PC-3 (cell line): ENCODE data around the gene SUMO3. TPM values are rescaled to one million over a fixed set of nuclear protein-coding genes. Genes with fewer than 3 reads are reported as not detected.

Experiments used
- ATAC-seq: fragments of 200-7000 bp; cut with Tn5 transposase; 2 replicates; pipeline ENCODE4 v1.9.1; 2020; ENCODE audit warnings: mild to moderate bottlenecking, moderate library complexity
- BruUV-seq: library from RNA; stranded (reverse); fragments of 400-500 nt; replicated peaks from 2 replicates; lab custom pipeline; 2021; lab: Mats Ljungman, UMichigan
- CTCF ChIA-PET: fragments of 300-600 bp; sonication (Branson Sonifier 250); formaldehyde crosslinking; loops from one replicate; lab custom pipeline; 2022; ENCODE audit warnings: antibody characterized with exemption; lab: Charles Lee
- POLR2A ChIA-PET: fragments of 300-600 bp; sonication (Branson Sonifier 250); formaldehyde crosslinking; loops from one replicate; lab custom pipeline; 2022; ENCODE audit warnings: antibody characterized with exemption; ENCODE audit not compliant: unreplicated experiment; lab: Charles Lee
- DNase-seq: peaks from one replicate; pipeline ENCODE4 v3.0.0-alpha.2; 2015
- H2AFZ ChIP-seq: fragments of 300-600 bp; sonication (generic); 2 replicates; pipeline ENCODE4 v1.6.0; 2016; ENCODE audit warnings: antibody characterized with exemption, low read length
- H3F3A ChIP-seq: fragments of 300-600 bp; sonication (generic); one replicate; pipeline ENCODE4 v1.6.0; 2017; ENCODE audit warnings: antibody characterized with exemption, low read length, control low read depth, mild to moderate bottlenecking; ENCODE audit not compliant: unreplicated experiment
- H3K27ac ChIP-seq: fragments of 300-600 bp; sonication (generic); 2 replicates; pipeline ENCODE4 v1.5.1; 2016; ENCODE audit warnings: mild to moderate bottlenecking, low read length
- H3K27me3 ChIP-seq: fragments of 300-600 bp; sonication (generic); 2 replicates; pipeline ENCODE4 v1.6.1; 2016; ENCODE audit warnings: low read length, mixed read lengths
- H3K36me3 ChIP-seq: fragments of 300-600 bp; sonication (generic); 2 replicates; pipeline ENCODE4 v1.6.1; 2016; ENCODE audit warnings: low read depth, mixed run types, low read length, mixed read lengths
- H3K4me1 ChIP-seq: fragments of 300-600 bp; sonication (generic); 2 replicates; pipeline ENCODE4 v1.5.1; 2016; ENCODE audit warnings: low read length; ENCODE audit not compliant: insufficient read depth
- H3K4me2 ChIP-seq: fragments of 300-600 bp; sonication (generic); 2 replicates; pipeline ENCODE4 v1.6.0; 2016; ENCODE audit warnings: low read length
- H3K4me3 ChIP-seq: fragments of 300-600 bp; sonication (generic); 2 replicates; pipeline ENCODE4 v1.5.1; 2016; ENCODE audit warnings: mild to moderate bottlenecking, low read length, mixed read lengths
- H3K79me2 ChIP-seq: fragments of 300-600 bp; sonication (generic); 2 replicates; pipeline ENCODE4 v1.6.1; 2017; ENCODE audit warnings: low read length, mixed read lengths
- H3K9ac ChIP-seq: fragments of 300-600 bp; sonication (generic); 2 replicates; pipeline ENCODE4 v1.6.0; 2016; ENCODE audit warnings: mild to moderate bottlenecking, low read length
- H3K9me2 ChIP-seq: fragments of 300-600 bp; sonication (generic); replicated peaks from 2 replicates; pipeline ENCODE4 v1.6.1; 2016; ENCODE audit warnings: mixed run types, low read length, mixed read lengths
- H3K9me3 ChIP-seq: fragments of 300-600 bp; sonication (generic); 2 replicates; pipeline ENCODE4 v1.6.1; 2016; ENCODE audit warnings: low read length, mixed read lengths
- H4K20me1 ChIP-seq: fragments of 300-600 bp; sonication (generic); 2 replicates; pipeline ENCODE4 v1.6.1; 2016; ENCODE audit warnings: low read length, mixed read lengths
- EZH2 ChIP-seq: fragments of 300-600 bp; sonication (generic); IDR thresholded peaks from one replicate; pipeline ENCODE4 v1.6.1; 2017; ENCODE audit warnings: antibody characterized with exemption, mild to moderate bottlenecking, low read length; ENCODE audit not compliant: unreplicated experiment
- EZH2phosphoT487 ChIP-seq: fragments of 300-600 bp; sonication (generic); IDR thresholded peaks from 2 replicates; pipeline ENCODE4 v1.6.1; 2018; ENCODE audit warnings: mild to moderate bottlenecking, antibody characterized with exemption, low read length, borderline replicate concordance
- intact Hi-C: fragments of 100-400 bp; cut with micrococcal nuclease; formaldehyde crosslinking; loops from 2 replicates; pipeline ENCODE4 v1.9.0; 2023
- total RNA-seq: library from RNA; depleted of rRNA; stranded (reverse); fragments of >200 nt; gene quantifications from 2 replicates; pipeline ENCODE4 v1.2.3, GENCODE V29; 2014
- TF ChIP-seq, protein P1 (sequence below): fragments of 300-600 bp; sonication (generic); conservative IDR thresholded peaks from 2 replicates; pipeline ENCODE4 v1.5.1; 2017; ENCODE audit warnings: antibody characterized with exemption, low read depth, mild to moderate bottlenecking, low read length

Gene SUMO3
- total RNA-seq, 1 experiment from 2014 or later: 242 TPM

DNA sequence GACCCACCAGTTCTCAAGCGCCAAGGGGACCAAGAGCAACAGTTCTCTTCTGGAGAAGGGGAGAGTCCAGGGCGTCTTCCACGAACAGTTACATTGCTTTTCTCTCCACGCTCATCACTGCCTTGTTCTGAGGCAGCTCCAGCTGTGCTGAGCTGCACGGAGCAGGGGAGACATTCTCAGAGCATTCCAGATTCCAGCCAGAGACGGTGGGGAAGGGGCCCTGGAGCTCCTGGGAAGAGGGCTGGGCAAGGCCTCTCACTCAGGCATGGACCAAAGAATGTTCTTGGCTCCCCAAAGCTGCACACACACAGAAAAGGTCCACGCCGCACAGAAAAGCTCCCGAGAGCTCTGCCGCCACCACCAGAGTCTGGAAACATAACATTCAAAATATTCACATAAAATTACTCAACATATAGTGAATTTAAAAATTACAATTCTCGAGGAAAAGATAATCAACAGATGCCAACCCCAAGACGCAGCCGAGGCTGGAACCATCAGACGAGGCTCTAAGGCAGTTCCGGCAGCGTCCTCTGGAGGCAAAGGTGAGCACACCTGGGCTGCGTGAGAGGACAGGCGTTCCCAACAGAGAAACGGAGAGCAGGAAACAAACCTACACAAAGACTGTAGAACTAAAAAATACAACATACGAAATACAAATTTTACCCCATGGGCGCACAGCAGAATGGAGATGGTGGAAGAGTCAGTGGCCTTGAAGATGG lies 56.7 kb downstream of the SUMO3 start:
- Histone ChIP-seq H3F3A (peaks cover 6% of the 10 kb centered on the region), H3K79me2 (no peaks in the 10 kb centered on the region), H3K27ac (no peak overlapping the region), H3K36me3 (no peaks in the 10 kb centered on the region), H3K9me3 (no peaks in the 10 kb centered on the region), H4K20me1 (no peaks in the 10 kb centered on the region), H3K9me2 (no peaks in the 10 kb centered on the region), H3K9ac (no peak overlapping the region), H2AFZ (no peak overlapping the region), H3K4me1 (peaks cover 18% of the 10 kb centered on the region), H3K27me3 (no peaks in the 10 kb centered on the region), H3K4me2 (no peak overlapping the region), H3K4me3 (no peak overlapping the region)
- ATAC-seq: no peak
- CTCF ChIA-PET: interaction anchor here (0.6 to 0.7 kb wide), 2 partner anchors 225 to 422 kb away, joined by 5 to 9 read pairs; partner anchors contain the start of gene CFAP410
- intact Hi-C loops: no loop called here
- POLR2A ChIA-PET: no interaction called here
- no TSS peak for BruUV-seq
- DNase-seq: peak; percentile 39
- no peak for TF ChIP-seq EZH2phosphoT487
- TF ChIP-seq, protein P1, sequence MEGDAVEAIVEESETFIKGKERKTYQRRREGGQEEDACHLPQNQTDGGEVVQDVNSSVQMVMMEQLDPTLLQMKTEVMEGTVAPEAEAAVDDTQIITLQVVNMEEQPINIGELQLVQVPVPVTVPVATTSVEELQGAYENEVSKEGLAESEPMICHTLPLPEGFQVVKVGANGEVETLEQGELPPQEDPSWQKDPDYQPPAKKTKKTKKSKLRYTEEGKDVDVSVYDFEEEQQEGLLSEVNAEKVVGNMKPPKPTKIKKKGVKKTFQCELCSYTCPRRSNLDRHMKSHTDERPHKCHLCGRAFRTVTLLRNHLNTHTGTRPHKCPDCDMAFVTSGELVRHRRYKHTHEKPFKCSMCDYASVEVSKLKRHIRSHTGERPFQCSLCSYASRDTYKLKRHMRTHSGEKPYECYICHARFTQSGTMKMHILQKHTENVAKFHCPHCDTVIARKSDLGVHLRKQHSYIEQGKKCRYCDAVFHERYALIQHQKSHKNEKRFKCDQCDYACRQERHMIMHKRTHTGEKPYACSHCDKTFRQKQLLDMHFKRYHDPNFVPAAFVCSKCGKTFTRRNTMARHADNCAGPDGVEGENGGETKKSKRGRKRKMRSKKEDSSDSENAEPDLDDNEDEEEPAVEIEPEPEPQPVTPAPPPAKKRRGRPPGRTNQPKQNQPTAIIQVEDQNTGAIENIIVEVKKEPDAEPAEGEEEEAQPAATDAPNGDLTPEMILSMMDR: peak; percentile 66

DNA sequence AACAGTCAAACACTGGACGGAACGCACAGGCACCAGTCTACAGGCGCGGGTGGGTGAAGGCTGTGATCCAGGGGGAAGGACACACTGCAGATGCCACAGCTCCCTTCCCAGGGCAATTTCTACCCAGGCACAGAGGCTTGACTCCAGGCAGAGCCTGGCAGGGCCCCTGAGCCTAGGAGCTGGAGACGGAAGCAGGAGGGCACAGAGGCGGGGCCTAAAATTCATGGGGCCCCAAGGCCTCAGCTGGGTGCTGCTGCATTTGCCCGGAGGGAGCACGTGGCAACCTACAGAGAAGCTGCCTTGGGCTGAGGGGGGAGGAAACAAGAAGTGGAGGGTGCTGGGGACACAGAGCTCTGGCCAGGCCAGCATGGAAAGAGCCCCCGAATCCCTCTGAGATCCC lies 57.5 kb downstream of the SUMO3 start:
- BruUV-seq: no TSS peak
- DNase-seq (no peak), ATAC-seq (no peak)
- Histone ChIP-seq H3K9ac (no peak overlapping the region), H3K4me2 (no peak overlapping the region), H3K4me1 (peaks cover 11% of the 10 kb centered on the region), H4K20me1 (no peaks in the 10 kb centered on the region), H3K27ac (no peak overlapping the region), H3F3A (no peaks in the 10 kb centered on the region), H2AFZ (no peak overlapping the region), H3K27me3 (no peaks in the 10 kb centered on the region), H3K4me3 (no peak overlapping the region), H3K79me2 (no peaks in the 10 kb centered on the region), H3K9me2 (no peaks in the 10 kb centered on the region), H3K9me3 (no peaks in the 10 kb centered on the region), H3K36me3 (no peaks in the 10 kb centered on the region)
- TF ChIP-seq EZH2 (no peak), EZH2phosphoT487 (no peak)
- TF ChIP-seq, protein P1: no peak
- ChIA-PET CTCF (no interaction called here), POLR2A (no interaction called here)
- intact Hi-C loops: no loop called here

DNA sequence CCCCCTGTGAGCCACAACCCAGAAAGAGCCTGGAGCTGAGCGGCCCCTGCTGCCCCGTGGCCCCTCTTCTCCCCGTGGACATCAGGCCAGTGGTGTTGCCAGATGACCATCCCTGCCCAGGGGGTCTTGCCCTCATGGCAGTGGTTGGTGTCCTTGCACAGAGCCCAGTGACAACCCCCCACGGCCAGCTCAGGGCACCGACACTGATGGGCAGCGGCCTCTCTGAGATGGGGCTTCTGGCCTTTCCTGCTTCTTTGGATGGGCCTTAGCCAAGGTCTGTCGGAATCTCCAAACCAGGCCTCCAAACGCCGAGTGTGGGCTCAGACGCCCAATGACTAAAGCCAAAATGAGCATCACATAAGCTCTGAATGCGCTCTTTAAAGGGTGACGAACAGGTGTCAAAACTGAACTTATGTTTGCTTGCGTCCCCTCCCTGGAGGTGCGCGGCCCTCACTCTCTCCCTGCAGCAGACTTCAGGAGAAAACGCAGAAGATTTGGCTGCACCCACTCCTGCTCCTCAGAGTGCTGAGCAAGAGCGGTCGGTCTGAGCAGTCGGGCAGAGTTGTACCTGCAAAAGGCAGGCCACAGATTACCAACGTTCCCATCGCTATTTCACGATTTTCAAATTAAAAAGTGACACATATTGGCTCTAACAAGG lies 58.1 kb downstream of the SUMO3 start:
- intact Hi-C loops: no loop called here

More for the DNA sequence above, 58.1 kb downstream of the SUMO3 start:
- Histone ChIP-seq H3K9ac (no peak overlapping the region), H3K36me3 (no peaks in the 10 kb centered on the region), H3K9me2 (no peaks in the 10 kb centered on the region), H3K4me2 (no peak overlapping the region), H3K27me3 (no peaks in the 10 kb centered on the region), H3K79me2 (no peaks in the 10 kb centered on the region), H4K20me1 (no peaks in the 10 kb centered on the region), H2AFZ (no peak overlapping the region), H3K9me3 (no peaks in the 10 kb centered on the region), H3K27ac (no peak overlapping the region), H3K4me1 (peaks cover 11% of the 10 kb centered on the region), H3F3A (no peaks in the 10 kb centered on the region), H3K4me3 (no peak overlapping the region)
- TF ChIP-seq EZH2 (no peak), EZH2phosphoT487 (no peak)
- TF ChIP-seq, protein P1: no peak
- CTCF ChIA-PET: no interaction called here
- ATAC-seq: no peak
- POLR2A ChIA-PET: no interaction called here
- no peak for DNase-seq
- no TSS peak for BruUV-seq
